Adipose tissue (tissue), 3 donors: ENCODE results near the gene MAP3K6. TPM values are rescaled to one million over a fixed set of nuclear protein-coding genes. Genes with fewer than 3 reads are reported as not detected.

Source experiments
- H3K27ac ChIP-seq: one replicate; pipeline ENCODE4 v1.5.1; 2013; ENCODE audit warnings: low read depth, low read length
- whole genome bisulfite sequencing, 3 donors: extraction: QIAGEN DNeasy Blood & Tissue Kit; methylation state at CpG; one replicate each; pipeline ENCODE4 v1.1.7; 2013; 5-methylcytosine and 5-hydroxymethylcytosine counted together
- polyA plus RNA-seq, 3 donors: library from polyadenylated mRNA; stranded (reverse); fragments of 200-250 nt; gene quantifications; one replicate each; pipeline ENCODE4 v1.2.3, GENCODE V29; 2013
- donor health status: healthy with polysubstance abuse.
- donor health status: Bipolar disorder and iron deficiency.
- donor health status: healthy.

MAP3K6 gene
- polyA plus RNA-seq, 3 donors, result 16.5 to 93.0 (median 56.0) TPM

- 76 to 89% (median 84%) methylated on average over 14 of the region's 14 CpGs for WGBS, 3 donors
- no peak overlapping the region for H3K27ac ChIP-seq
These were observed 19.7 kb downstream of the MAP3K6 start for GRCh38 chr1:27346991-27347624.

- no peak overlapping the region for H3K27ac ChIP-seq
- WGBS, 3 donors, result 92 to 94% (median 93%) methylated on average over 8 of the region's 8 CpGs
These were observed 20.4 kb downstream of the MAP3K6 start for GRCh38 chr1:27346357-27346756.

- H3K27ac ChIP-seq, result no peak overlapping the region
- 84 to 91% (median 90%) methylated on average over 12 of the region's 12 CpGs for WGBS, 3 donors
These were observed 21.5 kb downstream of the MAP3K6 start for GRCh38 chr1:27345272-27345671.

- H3K27ac ChIP-seq, result no peak overlapping the region
- 41 to 58% (median 52%) methylated on average over 5 of the region's 5 CpGs for WGBS, 3 donors
These were observed 23.1 kb downstream of the MAP3K6 start for GRCh38 chr1:27343639-27344025.

GRCh38 chr1:27342778-27343638 lies 23.8 kb downstream of the MAP3K6 start:
- H3K27ac ChIP-seq, result no peak overlapping the region
- WGBS, 3 donors, result 32 to 46% (median 39%) methylated on average over 31 of the region's 31 CpGs

DNA sequence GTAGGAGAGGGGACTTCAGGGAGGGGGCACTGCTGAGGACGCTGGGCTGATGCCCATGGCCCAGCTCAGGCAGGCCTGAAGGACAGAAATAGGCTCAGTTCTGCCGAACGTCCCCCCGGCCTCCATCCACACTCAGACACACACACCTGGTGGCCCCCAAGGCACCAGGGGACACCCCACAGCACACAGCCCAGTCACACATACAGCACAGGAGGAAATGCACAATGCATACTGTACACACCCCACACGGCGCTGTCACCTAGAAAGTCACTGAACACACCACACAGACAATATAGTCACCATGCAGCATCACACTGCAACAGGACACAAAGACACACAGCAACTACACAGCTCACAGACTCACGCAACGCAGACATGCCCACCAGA lies 24.4 kb downstream of the MAP3K6 start:
- 33 to 62% (median 59%) methylated on average over 8 of the region's 8 CpGs for WGBS, 3 donors
- H3K27ac ChIP-seq, result no peak overlapping the region

GRCh38 chr1:27341525-27342252 lies 25.1 kb downstream of the MAP3K6 start, which contains the start of gene SYTL1:
Gene SYTL1, plus strand, starts transcription at chr1:27342022. Its CDS starts 3,313 bp downstream, at chr1:27345335.
- 16 to 31% (median 22%) methylated on average over 22 of the region's 22 CpGs for WGBS, 3 donors
- H3K27ac ChIP-seq, result no peak within 1 kb of the TSS

DNA sequence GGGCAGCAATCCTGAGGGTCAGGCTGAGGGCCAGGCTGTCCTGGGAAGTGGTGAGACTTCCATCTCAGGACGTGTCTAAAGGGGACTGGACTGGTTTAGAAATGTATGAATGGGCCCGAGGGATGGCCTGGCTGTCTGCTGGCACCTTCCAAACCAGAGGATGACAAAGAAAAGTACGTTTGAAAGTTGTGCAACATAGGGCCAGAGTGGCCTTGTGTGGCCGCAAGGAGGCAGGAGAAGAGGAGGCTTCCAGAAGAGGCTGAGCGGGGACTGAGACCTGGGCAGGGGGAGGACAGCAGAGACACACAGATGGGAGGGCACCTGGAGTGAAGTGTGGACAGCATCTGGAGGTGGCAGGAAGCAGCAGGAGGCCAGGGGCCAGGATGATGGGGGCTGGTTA lies 27.5 kb downstream of the MAP3K6 start:
- H3K27ac ChIP-seq, result no peak overlapping the region
- WGBS, 3 donors, result 46 to 67% (median 46%) methylated on average over 5 of the region's 5 CpGs

DNA sequence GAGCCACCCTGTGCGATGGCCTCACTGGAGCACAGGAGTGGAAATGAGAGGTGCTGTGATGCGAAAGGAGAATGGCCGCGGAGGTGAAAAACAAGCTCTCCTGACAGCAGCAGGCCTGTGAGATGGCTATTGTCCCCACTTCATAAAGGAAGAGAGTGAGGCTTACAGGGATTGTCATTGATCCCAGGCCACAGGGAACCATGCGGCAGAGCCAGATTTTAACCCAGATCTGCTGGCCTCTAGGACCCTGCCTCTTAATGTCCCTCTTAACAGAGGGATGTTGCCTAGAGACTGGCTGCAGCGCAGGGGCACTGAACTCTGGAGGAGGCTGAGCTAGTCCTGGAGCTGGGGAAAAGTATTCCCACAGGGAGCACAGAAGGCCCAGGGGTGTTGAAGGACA lies 28.0 kb downstream of the MAP3K6 start:
- H3K27ac ChIP-seq, result no peak overlapping the region
- WGBS, 3 donors, result 94 to 97% (median 95%) methylated on average over 6 of the region's 6 CpGs

DNA sequence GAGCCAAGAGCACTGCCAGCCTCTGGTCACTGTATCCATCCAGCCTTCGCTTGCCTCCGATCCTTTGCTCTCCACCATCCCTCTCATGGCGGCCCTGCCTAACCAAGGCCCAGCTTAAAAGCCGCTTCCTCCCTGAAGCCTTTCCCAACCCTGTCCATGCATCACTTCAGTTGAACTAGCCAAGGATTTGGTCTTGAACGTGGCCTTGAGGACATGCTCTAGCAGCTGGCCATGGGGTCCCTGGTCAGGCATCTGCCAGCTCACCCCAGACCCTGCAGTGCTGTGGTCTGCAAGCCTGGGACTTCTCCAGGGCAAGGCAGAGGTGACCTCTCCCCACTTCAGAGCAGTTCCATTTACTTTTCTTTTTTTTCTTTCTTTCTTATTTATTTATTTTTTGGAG lies 30.0 kb downstream of the MAP3K6 start:
- no peak overlapping the region for H3K27ac ChIP-seq
- WGBS, 3 donors, result 89 to 95% (median 90%) methylated on average over 5 of the region's 5 CpGs

DNA sequence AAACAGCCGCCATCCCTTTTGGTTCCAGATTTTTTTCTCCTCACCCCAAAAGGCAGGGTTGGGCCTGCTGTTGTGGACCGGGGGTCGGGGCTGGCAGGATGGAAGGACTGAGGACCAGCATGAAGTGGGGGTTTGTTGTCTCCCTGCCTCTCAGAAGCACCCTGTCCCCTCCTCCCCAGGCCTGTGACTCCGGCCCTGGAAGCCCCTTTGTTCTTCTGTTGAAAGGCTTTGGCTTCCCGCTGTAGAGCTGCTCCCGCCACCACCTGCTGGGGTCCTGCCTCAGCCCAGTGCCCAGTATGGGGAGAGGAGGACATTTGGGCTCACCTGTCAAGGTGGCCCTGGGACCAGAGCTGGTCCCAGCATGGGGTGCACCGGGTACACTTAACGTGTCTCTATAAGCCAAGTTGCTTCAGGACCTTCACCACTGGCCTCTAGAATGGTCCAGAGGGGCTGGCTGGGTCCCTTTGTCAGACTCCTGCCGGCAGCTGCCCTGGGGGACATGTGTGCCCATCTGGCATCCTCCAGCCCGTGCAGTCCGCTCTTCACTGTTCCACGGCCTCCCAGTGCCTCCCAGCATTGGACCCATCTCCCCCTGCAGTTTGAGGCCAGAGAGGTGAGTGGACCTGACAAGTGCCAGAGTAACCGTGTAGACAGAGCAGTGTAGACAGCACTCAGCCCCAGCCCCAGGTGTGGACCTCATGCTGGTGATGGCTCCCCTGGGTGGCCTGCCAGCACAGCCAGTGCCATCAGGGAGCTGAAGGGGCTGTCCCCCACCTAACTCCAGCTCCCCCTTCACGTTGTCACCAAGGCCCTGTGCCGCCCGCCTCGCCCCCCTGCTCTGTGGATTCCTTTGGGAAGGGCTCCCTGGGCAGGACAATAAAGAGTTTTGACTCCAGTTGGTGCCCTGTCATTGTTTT lies 31.0 kb downstream of the MAP3K6 start:
- 91 to 94% (median 94%) methylated on average over 16 to 17 of the region's 17 CpGs for WGBS, 3 donors
- no peak overlapping the region for H3K27ac ChIP-seq

DNA sequence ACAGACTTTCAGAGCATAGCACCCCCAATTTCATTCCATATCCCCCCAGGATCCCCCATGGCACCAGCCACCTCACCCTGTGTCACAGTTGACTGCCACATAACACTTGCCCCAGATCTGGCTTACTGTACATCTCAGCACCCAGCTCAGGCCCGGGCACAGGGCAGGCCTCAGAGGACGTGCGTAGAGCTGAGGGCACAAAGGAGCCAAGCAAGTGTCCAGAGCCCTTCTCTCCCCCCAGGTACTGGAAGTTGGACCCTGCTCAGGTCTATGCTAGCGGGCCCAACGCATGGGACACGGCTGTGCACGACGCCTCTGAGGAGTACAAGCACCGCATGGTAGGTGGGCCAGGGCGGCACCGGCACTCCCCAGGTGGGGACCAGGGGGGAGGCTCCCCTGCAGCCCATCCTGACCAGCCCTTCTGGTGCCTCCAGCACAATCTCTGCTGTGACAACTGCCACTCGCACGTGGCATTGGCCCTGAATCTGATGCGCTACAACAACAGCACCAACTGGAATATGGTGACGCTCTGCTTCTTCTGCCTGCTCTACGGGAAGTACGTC lies 33.0 kb downstream of the MAP3K6 start:
- WGBS, 3 donors, result 90 to 96% (median 94%) methylated on average over 17 of the region's 17 CpGs
- H3K27ac ChIP-seq, result no peak overlapping the region

DNA sequence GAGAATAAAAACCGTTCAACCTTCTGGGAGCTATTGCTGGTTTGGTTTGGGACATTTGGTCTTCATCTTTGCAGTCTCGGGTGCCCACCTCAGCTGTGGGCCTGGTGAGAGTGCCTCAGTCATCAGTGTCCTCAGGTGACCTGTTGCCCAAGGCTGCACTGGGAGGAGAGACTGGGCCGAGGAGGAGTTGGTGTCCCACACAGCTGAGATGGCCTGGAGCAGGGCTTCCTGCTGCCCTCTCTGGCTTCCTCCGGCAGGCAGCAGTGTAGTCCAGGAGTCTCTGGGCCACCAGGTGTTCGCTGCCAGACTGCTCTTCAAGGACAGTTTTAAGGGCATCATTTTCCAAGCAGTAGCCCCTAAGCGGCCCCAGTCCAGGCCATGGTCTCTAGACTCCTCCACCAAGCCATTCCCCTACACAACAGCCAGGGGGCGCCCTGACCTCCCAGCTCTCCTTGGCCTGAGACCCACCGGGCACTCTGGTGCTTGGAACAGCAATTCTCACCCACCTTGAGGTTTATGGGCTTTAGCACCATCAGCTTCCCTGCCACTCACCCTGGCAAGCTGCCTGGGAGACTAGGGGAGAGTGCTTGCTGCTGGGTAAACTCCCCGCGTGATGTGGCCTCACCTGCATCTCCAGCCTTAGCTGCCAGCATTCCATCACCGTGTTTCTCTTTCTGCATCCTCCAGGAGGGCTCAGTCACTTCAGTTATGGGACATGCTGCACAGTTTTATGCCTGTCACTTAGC lies 34.1 kb downstream of the MAP3K6 start:
- whole genome bisulfite sequencing, 3 donors, result 57 to 64% (median 58%) methylated on average over 11 of the region's 11 CpGs
- no peak overlapping the region for H3K27ac ChIP-seq

DNA sequence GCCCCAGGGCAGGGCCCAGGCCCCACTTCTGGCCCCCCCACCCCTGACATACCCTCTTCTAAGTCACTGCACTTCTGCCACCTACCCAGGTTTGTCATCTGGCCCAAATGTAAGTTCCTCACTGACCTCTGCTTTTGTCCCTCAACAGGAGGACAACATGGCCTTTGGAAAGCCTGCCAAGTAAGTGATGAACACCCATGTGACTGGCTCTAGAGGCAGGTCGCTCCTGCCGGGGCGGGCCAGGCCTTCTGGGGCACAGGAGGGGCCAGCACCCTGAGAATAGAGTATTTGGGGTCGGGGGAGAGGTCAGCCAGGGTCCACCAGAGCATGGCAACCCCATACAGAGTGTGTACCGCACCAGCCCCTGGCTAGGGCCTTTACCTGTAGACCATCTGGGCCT lies 34.8 kb downstream of the MAP3K6 start:
- 83 to 89% (median 84%) methylated on average over 5 of the region's 5 CpGs for WGBS, 3 donors
- H3K27ac ChIP-seq, result no peak overlapping the region

- WGBS, 3 donors, result 84 to 92% (median 89%) methylated on average over 3 of the region's 3 CpGs
- no peak overlapping the region for H3K27ac ChIP-seq
These were observed 35.3 kb downstream of the MAP3K6 start for GRCh38 chr1:27331426-27331825.

DNA sequence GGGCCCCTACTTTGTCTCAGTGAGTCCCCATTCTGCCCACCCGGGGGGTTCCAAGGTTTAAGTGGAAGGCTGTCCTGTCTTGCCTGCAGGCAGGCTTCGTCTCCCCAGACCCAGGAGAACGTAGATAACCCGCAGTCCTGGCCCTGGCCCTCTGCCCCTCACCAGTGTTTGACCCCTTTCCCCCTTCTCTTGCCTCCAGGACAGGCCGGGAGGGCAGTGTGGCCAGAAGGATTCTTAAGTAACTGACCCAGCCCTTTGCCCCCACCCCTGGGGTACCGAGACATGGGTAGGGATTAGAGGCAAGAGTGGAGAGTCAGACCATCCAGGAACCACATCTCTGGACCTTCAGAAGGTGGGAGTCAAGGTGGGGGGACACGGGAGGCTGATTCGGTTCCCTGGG lies 36.0 kb downstream of the MAP3K6 start:
- 80 to 87% (median 84%) methylated on average over 8 of the region's 8 CpGs for WGBS, 3 donors
- no peak overlapping the region for H3K27ac ChIP-seq

DNA sequence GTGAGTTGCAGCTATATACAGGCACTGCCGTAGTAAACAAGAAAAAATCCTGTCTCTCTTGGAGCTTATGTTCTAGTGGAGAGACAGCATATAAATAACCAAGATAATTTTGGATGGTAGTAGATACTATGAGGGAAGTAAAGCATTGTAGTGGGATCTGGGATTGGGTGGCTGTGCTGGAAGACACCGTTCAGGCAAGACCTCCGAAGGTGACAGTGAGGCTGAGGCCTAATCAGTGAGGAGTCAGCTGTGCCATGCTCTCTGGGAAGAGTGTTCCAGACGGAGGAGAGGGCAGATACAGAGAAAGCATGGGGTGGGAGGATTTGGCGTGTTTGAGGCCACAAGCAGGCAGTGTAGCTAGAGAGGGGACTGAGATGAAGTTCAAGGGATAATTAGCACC lies 38.8 kb downstream of the MAP3K6 start:
- no peak overlapping the region for H3K27ac ChIP-seq
- WGBS, 3 donors, result 85 to 87% (median 86%) methylated on average over 5 of the region's 5 CpGs
